NCI-H1694 treated with DMSO at 0.1 percent for 48 hours (cell line): ENCODE data around the gene CRB1.

ENCODE experiments used
- DNase-seq: peaks from one replicate; lab custom pipeline; 2025; lab: John Stamatoyannopoulos, UW

CRB1 gene

DNA sequence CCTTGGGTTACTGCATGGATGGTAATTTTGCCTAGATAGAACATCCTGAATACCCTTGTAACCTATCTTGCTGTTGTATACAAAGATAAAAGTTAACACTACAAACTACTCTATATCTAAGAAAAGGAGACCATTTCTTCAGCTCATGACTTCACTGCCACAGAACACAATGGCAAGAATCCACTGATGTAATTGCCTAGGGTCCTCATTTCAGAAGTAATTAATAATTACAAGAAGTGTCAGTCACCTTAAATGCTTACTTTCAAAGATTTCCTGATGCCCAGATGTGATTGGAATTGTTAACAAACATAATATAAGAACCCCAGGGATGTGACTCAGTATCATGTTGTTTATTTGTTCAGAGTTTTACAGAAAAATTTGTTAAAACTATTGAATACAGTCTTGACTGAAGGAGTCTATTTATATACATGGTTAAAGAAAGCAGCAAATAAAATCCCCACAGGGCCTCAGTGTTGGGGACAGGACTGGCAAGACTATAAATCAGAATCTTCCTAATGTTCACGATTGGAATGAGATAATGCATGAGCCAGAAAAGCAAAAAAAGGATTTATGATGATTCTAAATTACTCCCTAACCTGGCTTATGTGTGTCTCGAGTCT is 83.9 kb downstream of the CRB1 start:
- DNase-seq: no peak

DNA sequence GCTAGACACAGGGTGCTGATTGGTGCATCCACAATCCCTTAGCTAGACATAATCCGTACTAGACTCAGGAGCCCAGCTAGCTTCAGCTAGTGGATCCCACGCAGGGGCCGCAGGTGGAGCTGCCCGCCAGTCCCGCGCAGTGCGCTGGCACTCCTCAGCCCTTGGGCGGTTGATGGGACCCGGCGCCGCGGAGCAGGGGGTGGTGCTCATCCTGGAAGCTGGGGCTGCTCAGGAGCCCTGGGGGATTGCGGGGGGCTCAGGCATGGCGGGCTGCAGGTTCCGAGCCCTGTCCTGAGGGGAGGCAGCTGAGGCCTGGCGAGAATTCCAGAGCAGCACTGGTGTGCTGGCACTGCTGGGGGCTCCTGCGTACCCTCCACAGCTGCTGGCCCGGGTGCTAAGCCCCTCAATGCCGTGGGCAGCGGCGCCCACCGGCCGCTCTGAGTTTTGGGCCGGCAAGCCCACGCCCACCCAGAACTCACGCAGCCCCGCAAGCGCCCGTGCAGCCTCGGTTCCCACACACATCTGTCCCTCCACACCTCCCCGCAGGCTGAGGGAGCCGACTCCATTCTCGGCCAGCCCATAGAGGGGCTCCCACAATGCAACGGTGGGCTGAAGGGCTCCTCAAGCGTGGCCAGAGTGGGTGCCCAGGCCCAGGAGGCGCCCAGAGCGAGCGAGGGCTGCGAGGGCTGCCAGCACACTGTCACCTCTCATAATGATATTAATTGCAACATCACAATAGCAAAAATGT is 87.4 kb downstream of the CRB1 start:
- no peak for DNase-seq

DNA sequence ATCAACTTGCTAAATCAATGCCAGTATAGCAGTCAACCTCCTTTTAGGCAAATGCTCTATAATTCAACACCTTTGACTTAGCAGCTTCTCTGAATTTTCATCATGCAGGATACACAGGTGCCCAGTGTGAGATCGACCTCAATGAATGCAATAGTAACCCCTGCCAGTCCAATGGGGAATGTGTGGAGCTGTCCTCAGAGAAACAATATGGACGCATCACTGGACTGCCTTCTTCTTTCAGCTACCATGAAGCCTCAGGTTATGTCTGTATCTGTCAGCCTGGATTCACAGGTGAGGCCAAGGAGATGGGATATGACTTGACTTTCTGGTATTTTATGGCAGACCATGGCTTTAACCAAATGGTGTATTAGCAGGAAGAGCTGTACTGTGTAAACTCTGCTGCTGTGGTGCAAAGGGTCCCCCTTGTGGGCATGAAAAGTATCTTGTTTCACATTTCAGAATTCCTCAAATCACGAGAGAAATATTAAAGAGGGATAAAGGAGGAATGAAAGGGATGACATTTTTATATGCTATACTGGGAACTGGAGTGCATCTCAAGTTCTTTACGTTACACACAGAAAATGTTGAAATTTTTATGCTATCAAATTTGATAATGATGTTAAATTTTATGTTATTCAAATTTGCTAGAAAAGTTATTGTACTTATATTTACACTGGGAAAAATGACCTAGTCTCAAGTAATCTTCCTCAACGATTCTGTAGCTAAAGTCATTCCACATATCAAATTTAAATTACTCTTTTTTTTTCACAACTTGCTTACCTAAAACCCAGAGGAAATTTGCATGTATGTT is 88.9 kb downstream of the CRB1 start:
- peak; percentile 58 for DNase-seq

DNA sequence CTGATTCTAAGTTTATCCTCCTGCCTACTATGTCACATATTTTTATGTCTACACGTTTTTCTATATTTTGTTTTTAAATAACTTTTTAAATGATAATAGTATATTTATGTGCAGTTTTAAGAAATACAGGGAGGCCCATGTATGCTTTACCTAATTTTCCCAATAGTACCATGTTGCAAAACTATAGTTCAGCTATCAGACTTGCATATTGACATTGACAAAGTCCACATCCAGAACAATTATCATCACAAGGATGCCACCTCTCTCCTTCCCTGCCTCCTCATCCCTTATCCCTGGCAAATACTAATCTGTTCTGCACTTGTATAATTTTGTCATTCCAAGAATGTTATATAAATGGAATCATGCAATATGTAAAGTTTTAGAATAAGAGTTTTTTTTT is 90.9 kb downstream of the CRB1 start:
- DNase-seq: no peak

DNA sequence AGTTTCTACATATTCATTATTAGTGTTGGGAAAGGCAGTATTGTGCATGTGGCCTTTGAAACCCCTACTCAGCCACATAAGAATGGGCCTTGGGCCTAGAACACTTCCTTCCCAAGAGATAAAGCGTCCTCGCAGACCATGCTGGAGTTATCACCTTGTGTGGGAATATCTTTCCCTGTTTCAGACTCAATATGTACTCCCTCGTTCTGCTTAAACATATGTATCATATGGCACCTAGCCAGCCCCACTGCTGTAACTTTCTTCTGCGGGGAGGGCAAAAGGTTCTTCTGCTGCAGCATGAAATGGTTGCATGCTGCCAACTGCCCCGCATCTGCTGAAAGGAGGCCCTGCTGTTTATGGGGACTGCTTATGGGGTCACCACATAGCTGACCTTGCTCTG is 92.0 kb downstream of the CRB1 start:
- DNase-seq: peak; percentile 8

DNA sequence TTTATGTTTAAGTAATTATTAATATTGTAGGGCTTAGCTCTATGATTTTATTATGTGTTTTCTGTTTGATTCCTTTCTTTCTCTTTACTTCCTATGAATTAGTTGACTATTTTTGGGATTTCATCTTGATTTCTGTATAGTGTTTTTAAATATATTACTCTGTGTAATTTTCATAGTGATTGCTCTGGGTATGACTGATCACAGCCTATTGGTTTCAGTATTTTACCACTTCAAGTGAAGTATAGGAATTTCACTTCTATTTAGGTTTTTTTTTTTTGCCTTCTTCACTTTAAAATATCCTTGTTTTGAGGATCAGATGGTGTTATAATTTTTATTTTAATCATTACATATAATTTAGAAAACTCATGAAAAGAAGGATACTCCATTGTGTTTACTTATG is 94.8 kb downstream of the CRB1 start:
- no peak for DNase-seq

DNA sequence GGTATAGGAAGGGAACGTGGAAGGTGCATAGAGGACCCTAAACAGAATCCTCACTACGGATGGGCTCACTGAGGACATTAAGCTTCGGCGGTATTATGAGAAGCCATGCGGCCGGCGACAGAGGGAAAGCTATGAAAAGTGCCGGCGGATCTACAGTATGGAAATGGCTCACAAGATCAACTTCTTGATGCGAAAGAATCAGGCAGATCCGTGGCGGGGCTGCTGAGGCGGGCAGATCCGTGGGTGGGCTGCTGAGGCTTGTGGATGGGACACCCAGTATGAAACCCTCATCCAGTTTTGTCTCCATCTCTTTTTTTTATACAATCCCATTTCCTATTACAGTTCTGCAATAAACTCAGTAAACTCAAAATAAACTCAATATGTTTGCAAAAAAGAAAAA is 95.8 kb downstream of the CRB1 start:
- DNase-seq: no peak

DNA sequence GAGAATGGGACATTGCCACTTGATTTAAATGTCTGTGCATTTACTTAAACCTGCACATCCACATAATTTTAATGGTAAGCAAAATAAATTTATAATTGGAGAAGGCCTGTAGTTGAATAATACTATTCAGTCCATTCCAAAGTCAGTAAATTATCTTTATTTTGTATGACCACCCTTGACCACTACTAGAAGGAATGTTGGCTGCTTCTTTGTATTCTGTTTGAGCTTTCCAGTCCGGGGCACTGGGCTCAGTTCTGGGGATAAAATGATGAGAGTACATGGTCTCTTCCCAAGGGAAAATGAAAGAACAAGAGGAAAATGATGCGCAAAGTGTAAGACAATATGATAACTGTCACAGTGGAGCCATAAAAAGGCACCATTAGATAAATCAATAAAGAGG is 98.9 kb downstream of the CRB1 start:
- no peak for DNase-seq

DNA sequence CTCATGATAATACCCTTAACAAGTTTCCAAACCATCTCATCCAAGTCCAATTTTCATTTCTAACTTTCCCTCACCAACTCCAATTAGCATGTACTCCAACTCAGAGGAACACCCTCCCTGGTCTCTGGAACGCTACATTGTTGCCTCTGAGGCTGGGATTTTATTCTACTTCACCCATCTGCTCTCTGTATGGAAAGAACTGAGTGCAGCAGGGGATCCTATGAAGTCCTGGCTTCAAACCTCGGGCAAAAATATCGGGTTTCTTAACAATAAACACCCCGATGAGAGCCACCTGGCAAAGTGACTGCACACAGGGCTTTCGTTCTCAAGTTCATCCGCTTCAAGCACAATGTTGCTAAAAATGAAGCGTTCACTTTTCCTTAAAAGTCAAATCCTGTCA is 99.6 kb downstream of the CRB1 start:
- DNase-seq: no peak

DNA sequence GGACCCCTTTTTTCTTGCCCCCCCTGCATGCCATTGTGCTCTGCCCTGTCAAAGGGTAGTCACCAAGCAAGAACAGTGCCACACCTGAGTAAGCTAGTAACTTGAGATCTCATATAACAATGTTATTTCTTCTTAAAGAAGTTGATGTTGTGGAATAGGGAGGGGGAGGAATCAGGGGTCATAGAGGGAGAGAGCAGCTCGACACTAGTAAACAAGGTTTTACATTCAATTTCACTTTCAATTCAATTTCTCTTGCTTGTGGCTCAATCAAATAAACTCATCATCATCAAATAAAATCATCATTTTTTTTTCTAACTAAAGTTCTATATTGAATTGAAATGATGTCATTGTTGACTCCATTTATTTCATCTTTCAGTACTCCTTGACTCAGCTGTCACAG is 106.4 kb downstream of the CRB1 start:
- no peak for DNase-seq

DNA sequence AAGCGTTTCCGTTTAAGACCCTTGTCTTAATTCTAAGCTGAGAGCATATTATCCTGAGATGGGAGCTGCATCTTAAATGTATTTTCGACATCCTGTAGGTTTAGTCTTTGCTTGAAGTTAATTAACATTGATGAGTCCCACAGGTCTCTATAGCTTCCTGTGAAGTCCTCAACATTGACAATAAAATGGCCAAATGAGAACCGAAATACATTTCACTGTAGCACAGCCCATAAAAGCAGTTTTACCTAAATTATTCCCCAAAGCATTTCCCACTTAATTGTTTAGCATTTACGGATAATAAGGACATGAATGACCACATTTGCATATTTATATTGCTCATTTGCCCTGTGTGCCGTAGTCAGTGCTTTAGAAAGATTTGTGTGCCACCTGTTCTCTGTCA is 116.4 kb downstream of the CRB1 start:
- DNase-seq: no peak

DNA sequence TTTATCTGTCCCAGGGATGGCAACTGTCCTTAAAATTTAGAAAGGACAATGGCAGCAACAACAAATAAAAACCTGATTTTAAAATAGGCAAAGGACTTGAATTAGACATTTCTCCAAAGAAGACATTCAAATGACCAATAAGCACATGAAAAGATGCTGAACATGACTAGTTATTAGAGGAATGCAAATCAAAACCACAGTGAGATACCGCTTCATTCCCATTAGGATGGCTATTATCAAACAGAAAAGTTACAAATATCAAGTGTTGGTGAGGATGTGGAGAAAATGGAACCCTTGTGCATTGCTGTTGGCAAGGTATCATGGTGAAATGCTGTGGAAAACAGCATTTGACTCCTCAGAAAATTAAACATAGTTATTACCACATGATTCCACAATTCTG is 120.7 kb downstream of the CRB1 start:
- DNase-seq: no peak

DNA sequence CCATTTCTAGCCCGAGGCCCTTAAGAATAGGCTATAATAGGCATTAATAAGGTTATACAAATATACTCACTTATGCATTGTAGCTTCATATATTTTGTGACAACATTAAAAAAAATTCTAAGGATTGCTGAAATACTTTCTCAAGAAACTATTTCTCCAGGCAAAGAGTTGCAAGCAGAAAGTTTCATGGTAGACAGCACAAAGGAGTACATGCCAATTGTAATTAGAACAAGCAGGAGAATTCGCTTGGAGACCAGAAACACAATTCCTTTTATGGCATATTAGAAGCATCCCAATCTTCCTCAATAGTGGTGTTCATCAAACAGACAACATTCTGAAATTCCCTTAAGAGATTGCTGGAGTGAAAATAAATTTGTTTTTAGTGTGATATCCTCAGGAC is 122.8 kb downstream of the CRB1 start:
- no peak for DNase-seq

DNA sequence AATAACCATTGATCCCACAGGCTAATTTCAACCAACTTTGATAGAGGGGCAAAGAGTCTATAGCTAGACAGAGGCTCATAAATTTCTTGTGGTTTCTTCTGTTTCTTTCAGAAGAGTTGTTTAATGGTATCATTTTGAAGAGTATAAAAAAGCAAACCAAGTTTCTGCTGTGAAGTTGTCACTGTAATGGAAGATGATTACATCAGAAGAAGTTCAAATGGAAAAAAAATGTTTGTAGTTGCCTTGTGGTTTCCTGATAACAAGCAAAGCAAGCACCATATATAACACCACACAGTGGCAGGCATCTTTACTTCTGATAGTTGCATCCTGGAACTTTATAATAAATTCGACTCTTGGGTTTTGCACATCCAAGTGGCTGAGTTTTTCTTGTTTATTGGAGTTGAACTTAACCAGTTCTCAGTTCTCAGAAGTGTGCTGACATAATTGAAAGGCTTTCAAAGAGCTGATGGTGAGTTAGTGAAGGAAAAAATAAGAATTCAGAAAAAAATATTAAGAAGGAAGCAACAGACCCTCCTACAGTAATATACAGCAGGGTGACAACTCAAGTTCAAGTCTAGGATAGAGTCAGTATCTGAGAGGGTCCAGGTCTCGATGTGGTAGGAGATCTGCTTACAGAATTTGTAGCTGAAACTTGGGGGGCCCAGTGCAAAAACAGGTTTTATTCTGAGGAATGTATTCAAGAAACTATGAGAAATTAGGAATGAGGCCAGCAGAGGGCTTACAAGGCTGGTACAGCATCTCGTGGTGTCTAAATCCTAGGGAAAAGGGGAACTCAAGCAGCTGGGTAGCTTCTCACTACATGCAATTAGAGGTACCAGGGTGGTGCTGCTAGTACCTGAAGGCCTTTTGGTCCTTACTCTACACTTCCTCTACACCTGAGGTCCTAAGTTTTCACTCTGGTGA is 123.5 kb downstream of the CRB1 start:
- DNase-seq: no peak

DNA sequence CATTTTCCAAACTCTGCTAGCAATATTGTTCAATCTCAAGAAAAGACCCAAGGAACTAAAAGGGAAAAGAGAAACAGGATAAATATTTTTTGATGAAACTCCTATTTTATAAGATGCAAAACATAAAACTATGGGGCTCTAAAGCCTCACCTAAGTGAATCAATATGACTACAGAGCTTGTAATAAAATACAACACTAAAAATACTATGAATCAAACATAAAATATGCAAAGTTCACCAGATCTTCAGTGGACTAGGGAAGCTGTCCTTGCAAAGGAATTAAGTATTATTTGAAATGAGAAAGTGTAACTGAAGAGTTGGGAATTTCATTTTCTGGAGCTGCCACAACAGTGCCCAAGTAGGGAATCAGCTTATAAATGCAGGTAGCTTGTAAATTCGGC is 124.5 kb downstream of the CRB1 start:
- no peak for DNase-seq

DNA sequence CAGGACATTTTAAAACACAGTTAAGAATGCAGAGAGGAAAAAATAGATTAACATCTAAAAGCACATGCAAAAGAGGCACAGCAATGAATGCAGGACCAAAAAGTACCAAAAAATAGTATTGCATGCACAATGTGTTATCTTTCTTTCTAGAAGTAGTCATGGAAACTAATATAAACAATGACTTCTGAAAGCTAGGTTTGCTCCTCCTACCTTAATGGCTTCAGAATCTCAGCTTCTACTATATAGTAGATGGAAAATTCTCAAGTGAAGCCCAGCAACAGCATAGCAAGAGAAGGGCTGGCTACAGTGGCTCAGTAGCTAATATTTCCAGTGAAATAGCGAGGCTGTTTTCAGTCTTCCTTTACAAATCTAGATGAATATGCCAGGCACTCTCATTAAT is 125.1 kb downstream of the CRB1 start:
- no peak for DNase-seq

DNA sequence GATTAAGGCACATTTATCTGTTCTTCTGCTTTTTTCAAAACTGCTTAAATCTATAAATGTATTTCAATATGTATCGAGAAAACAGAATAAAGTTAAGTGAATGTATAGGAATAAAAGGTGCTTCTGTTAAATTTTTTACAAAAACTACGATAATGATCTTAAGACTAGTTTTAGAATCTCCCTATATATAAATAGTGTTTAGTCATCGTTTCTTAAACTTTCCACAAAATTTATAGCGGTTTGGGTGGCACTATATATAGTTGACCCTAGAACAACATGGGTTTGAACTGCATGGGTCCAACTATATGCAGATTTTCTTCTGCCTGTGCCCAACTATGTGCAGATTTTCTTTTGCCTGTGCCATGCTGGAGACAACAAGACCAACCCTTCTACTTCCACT is 125.7 kb downstream of the CRB1 start:
- DNase-seq: no peak

DNA sequence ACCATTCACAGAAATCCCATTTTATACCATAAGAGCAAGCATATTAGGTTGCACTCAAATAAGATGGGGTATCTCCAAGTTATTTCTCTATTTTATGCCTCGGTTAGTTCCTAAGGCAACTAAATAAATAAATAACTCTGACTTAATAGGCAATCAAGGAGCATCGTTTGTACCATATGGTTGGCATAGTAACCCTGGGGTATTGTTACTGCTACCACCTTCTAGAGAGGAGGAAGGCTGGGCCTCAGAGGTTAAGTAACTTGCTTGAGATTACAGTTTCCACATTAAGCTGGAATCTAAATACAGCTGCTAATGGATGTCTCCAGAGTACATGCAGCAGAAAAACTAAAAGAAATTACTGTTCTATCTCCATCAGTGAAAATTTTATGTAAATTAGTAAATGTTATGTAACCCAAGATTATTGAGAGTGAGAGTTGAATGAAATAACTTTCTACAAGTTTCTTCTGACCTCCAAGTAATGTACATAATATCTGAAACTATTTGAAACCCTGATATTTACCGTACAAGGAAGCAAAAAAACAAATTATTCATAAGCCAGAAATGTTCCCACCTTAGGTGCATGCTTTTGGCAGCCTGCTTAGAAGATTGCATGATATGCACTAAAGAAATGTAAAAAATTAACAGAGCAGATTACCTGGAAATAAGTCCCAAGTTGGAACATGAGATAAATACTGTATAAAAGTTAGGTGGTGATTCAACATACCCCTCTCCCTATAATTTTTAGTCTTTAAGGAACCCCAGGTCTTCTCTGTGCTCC is 127.0 kb downstream of the CRB1 start:
- no peak for DNase-seq

DNA sequence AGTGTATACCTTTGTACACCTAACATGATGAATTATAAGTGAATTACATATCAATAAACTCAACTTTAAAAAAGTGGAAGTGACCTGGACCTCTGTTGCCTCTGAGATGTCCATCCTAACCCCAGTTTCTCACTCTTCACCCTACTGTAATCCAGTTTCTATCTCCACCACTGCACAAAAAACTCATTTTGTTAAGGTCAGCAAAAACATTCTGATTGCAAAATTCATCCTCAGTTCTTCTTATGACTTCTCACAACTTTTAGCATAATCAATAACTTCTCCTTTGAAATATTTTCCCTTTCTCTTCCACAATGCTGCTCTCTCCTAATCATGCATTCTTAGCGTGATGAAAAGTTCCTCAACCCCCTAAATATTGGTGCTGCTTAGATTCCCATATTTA is 129.8 kb downstream of the CRB1 start:
- no peak for DNase-seq

DNA sequence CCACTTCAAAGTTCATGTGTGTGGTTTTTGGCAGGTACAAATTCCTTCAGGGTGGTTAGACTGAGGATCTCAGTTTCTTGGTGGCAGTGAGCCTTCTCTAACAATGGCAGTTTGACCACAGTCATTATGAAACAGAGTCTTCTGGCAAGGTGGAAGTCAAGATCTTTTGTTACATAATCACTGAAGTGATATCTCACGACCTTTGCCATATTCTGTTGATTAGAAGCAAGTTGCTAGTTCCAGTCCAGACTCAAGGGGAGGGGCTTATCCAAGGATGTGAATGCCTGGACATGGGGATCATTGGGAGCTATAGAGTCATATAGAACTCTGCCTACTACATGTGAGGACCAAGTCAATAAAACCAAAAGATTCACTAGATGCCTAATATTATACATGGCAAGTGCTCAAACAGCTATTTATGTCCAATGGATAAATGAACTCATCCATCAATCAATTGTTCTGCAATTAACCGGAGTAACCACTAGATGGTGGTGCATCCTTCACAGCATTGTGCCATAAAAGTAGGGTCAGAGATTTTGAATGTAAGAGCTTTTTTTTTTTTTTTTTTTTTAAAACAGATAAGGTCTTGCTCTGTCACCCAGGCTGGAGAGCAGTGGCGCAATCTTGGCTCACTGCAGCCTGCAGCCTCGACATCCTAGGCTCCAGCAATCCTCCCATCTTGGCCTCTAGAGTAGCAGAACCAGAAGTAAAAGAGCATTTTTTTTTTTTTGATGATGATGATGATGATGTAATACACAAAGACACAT is 131.9 kb downstream of the CRB1 start:
- DNase-seq: peak; percentile 64

DNA sequence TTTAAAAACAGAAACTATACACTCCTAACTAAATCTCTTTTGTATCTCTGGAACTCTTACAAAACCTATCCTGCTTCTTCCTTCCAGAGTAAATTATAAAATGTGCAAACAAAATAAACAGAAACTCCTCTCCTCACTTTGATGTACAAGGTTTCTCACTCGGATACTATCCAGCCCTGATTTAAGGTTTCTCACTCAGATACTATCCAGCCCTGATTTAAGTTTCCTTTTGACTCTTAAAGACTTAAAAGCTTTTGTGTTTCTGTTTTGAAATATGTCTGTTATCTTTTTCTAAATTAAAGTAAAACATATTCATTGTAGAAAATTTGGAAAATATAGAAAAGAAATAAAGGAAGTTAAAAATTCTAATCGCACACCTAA is 132.5 kb downstream of the CRB1 start:
- DNase-seq: no peak
